ENCODE data around the gene TPPP3.

DNA sequence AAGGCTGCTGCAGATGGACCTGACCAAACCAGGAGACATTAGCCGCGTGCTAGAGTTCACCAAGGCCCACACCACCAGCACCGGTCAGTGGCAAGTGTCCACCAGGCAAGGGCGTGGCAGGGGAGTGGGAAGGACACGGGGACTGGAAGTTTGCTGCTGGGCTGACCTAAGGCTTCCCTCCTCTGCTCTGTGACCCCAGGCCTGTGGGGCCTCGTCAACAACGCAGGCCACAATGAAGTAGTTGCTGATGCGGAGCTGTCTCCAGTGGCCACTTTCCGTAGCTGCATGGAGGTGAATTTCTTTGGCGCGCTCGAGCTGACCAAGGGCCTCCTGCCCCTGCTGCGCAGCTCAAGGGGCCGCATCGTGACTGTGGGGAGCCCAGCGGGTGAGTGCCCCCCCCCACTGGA, 42.5 kb upstream of the TPPP3 start:
- TF ChIP-seq, protein P1, sequence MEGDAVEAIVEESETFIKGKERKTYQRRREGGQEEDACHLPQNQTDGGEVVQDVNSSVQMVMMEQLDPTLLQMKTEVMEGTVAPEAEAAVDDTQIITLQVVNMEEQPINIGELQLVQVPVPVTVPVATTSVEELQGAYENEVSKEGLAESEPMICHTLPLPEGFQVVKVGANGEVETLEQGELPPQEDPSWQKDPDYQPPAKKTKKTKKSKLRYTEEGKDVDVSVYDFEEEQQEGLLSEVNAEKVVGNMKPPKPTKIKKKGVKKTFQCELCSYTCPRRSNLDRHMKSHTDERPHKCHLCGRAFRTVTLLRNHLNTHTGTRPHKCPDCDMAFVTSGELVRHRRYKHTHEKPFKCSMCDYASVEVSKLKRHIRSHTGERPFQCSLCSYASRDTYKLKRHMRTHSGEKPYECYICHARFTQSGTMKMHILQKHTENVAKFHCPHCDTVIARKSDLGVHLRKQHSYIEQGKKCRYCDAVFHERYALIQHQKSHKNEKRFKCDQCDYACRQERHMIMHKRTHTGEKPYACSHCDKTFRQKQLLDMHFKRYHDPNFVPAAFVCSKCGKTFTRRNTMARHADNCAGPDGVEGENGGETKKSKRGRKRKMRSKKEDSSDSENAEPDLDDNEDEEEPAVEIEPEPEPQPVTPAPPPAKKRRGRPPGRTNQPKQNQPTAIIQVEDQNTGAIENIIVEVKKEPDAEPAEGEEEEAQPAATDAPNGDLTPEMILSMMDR (IDR thresholded peaks at IDR 0.05), result no peak
- no peak for TF ChIP-seq POLR2A (IDR thresholded peaks at IDR 0.05)
